Stomach (tissue), 4 donors: ENCODE data around the gene ARID1B.

Experiments
- POLR2A ChIP-seq, 4 donors: fragments of 450-650 bp; IDR thresholded peaks; one replicate each; pipeline ENCODE4 v1.6.1; 2016; ENCODE audit warnings: antibody characterized with exemption in 4 of 4, control low read depth in 2 of 4, mild to moderate bottlenecking in 1 of 4, moderate library complexity in 1 of 4
- POLR2AphosphoS5 ChIP-seq, 3 donors: sonication (generic); formaldehyde crosslinking; IDR thresholded peaks; one replicate each; pipeline ENCODE4 v1.6.1; 2016; ENCODE audit warnings: antibody characterized with exemption in 3 of 3

- TF ChIP-seq POLR2AphosphoS5 (IDR thresholded peaks at IDR 0.05) (peak; percentile 17 to 42 (median 34)), POLR2A (IDR thresholded peaks at IDR 0.05) (no peak)
Measured at GRCh38 chr6:157235600-157236039, 458.4 kb downstream of the ARID1B start.
